Mucosa of descending colon (tissue), 3 donors: ENCODE data around the gene RTN4. TPM values are rescaled to one million over a fixed set of nuclear protein-coding genes. Genes with fewer than 3 reads are reported as not detected.

ENCODE experiments used
- ATAC-seq: fragments of 200-7000 bp; cut with Tn5 transposase; one replicate; pipeline ENCODE4 v1.9.1; 2020; ENCODE audit warnings: mild to moderate bottlenecking, moderate library complexity
- DNase-seq, 3 donors: peaks; one replicate each; pipeline ENCODE4 v3.0.0-alpha.2; 2020
- H3K36me3 ChIP-seq: fragments of 200-600 bp; one replicate; pipeline ENCODE4 v1.8.0; 2021; ENCODE audit warnings: low read depth, mild to moderate bottlenecking
- H3K4me1 ChIP-seq: fragments of 200-600 bp; one replicate; pipeline ENCODE4 v1.8.0; 2021; ENCODE audit warnings: low read depth, mild to moderate bottlenecking
- H3K4me3 ChIP-seq: fragments of 200-600 bp; one replicate; pipeline ENCODE4 v1.8.0; 2021; ENCODE audit warnings: mild to moderate bottlenecking
- H3K9me3 ChIP-seq: fragments of 200-600 bp; one replicate; pipeline ENCODE4 v1.8.0; 2021; ENCODE audit warnings: mild to moderate bottlenecking
- intact Hi-C, 2 donors: fragments of 100-400 bp; cut with DNase I in 1 of 2; cut with micrococcal nuclease in 1 of 2; formaldehyde crosslinking; loops; one replicate each; pipeline versions ENCODE4 v1.11.0 to v1.11.1; 2022; cut with DNase I, micrococcal nuclease
- total RNA-seq, 3 donors: library from RNA; stranded (reverse); fragmentation: NEBNext Ultra II Directional in 2 of 3; extraction: Animal tissue kit (Norgen Biotek cat#: 25700) in 2 of 3; gene quantifications; one replicate each; pipeline versions ENCODE4 v1.2.1 to v1.2.4, GENCODE V29; 2021 to 2023
- TF ChIP-seq, protein P1 (sequence below): fragments of 200-600 bp; IDR thresholded peaks from one replicate; pipeline ENCODE4 v1.8.0; 2022; ENCODE audit warnings: antibody characterized with exemption, mild to moderate bottlenecking
- donor health status: DM: no; HTN: no; CAD: no; lungs with moderate emphysema.
- donor health status: DM: no; HTN: no; CAD: no.
- donor health status: DM: no; HTN: yes; CAD: no.

RTN4 gene
- total RNA-seq, 3 donors from 2014 or later = 219 to 278 (median 224) TPM

DNA sequence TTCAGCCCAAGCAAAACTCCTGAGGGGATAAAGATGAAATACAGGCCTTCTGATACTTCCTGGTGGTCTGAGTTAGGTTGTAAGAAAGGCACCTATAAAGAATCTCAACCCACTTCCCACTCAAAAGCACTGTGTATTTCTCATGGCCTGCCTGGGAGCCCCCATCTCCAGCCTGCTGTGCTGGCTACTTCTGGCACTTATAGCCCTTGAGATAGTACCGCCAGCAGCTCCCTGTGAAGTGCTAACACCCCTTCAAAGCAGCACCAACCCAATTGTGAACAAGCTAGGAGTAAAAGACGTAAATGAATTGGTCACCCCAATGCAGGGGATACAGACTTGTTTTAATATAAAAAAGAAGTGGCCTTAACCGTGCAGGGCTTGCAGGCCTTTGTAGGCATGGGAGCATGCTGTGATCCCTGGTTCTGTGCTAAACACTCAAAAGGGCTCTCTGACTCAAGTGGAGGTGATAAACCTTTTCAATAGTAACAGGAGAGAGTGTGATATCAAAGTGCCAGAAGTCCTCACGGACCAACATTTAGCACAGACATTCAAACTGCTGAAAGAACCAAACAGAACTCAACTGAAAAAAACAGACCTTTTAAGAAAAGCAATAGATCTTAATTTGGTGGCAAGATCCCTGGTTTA lies 80.8 kb downstream of the RTN4 start:
- H3K4me1 ChIP-seq = no peaks in the 10 kb centered on the region
- intact Hi-C loops = no loop called here
- no peak for ATAC-seq
- H3K36me3 ChIP-seq = no peaks in the 10 kb centered on the region
- no peak overlapping the region for H3K4me3 ChIP-seq
- TF ChIP-seq, protein P1, sequence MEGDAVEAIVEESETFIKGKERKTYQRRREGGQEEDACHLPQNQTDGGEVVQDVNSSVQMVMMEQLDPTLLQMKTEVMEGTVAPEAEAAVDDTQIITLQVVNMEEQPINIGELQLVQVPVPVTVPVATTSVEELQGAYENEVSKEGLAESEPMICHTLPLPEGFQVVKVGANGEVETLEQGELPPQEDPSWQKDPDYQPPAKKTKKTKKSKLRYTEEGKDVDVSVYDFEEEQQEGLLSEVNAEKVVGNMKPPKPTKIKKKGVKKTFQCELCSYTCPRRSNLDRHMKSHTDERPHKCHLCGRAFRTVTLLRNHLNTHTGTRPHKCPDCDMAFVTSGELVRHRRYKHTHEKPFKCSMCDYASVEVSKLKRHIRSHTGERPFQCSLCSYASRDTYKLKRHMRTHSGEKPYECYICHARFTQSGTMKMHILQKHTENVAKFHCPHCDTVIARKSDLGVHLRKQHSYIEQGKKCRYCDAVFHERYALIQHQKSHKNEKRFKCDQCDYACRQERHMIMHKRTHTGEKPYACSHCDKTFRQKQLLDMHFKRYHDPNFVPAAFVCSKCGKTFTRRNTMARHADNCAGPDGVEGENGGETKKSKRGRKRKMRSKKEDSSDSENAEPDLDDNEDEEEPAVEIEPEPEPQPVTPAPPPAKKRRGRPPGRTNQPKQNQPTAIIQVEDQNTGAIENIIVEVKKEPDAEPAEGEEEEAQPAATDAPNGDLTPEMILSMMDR = no peak
- no peak for DNase-seq
- no peaks in the 10 kb centered on the region for H3K9me3 ChIP-seq

DNA sequence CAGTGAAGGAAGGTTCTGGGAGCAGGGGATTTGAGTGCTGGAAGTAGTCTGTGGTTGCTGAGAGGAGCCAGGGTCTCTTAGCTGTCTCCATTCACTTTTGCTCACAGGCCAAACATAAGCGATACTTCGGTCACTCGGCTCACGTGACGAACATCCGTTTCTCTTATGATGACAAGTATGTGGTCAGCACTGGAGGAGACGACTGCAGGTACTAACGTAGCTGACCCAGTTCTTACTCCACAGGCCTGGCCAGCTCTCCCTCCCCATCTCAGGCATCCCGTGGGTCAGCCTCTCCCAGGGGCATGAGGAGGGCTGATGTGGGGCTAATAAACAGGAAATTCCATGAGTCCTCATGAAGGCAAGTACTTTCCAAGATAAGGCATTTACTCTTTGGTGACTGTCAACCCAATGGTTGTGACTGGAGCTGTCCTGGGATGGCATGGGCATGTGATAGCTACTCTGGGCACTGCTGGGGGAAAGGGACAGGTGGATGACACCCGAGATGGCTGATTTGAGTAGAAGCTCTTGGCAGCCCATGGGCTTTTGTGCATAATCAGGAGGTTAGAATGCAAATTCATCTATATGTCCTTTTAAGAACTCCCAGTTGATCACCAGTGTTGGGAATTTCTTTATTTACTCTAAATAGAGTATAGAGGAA lies 81.6 kb downstream of the RTN4 start:
- H3K4me3 ChIP-seq = no peak overlapping the region
- ATAC-seq (no peak), DNase-seq (no peak)
- no peaks in the 10 kb centered on the region for H3K9me3 ChIP-seq
- intact Hi-C loops = no loop called here
- H3K4me1 ChIP-seq = no peaks in the 10 kb centered on the region
- TF ChIP-seq, protein P1 = no peak
- no peaks in the 10 kb centered on the region for H3K36me3 ChIP-seq

DNA sequence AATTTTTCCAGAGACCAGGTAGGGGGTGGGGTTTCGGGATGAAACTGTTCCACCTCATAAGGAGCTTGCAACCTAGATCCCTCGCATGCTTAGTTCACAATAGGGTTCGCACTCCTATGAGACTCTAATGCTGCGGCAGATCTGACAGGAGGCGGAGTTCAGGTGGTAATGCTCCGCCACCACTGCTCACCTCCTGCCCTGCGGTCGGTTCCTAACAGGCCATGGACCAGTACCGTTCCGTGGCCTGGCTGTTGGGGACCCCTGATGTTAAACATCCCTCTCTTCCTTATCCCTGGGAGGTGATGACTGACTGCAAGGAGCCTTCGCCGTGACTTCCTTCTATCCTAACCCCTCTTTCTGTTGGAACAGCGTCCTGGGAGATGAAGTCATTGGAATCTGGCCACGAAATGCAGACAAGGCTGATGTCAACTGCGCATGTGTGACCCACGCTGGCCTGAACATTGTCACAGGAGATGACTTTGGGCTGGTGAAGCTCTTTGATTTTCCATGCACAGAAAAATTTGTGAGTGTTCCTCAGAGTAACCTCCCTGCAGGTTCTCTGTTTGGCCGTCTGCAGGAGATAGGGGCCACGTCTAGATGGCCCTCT lies 82.4 kb downstream of the RTN4 start:
- Histone ChIP-seq H3K4me1 (no peaks in the 10 kb centered on the region), H3K4me3 (no peak overlapping the region), H3K36me3 (no peaks in the 10 kb centered on the region), H3K9me3 (no peaks in the 10 kb centered on the region)
- TF ChIP-seq, protein P1 = no peak
- ATAC-seq = no peak
- DNase-seq = no peak
- intact Hi-C loops = no loop called here

DNA sequence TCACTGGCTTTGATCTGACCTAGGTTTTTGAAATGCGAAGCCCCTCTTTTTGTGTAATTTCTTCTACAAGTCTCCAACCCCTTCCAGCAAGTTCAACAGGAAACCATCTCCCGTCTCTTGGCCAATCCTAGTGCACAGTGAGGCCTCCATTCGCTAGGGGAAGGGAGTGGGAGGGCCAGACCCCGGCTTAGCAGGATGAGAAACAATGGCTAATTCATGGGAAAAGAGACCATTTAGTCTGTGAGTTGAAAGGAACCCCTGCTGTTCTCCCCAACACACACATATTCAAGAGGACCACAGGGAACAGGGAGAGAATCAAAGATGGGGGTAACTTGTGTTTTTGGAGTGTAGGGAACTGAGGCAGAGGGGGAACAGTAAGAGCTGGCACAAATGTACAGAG lies 83.0 kb downstream of the RTN4 start:
- peaks cover 3% of the 10 kb centered on the region for H3K4me1 ChIP-seq
- H3K36me3 ChIP-seq = no peaks in the 10 kb centered on the region
- TF ChIP-seq, protein P1 = no peak
- H3K9me3 ChIP-seq = no peaks in the 10 kb centered on the region
- intact Hi-C loops = no loop called here
- DNase-seq (no peak), ATAC-seq (no peak)
- no peak overlapping the region for H3K4me3 ChIP-seq

DNA sequence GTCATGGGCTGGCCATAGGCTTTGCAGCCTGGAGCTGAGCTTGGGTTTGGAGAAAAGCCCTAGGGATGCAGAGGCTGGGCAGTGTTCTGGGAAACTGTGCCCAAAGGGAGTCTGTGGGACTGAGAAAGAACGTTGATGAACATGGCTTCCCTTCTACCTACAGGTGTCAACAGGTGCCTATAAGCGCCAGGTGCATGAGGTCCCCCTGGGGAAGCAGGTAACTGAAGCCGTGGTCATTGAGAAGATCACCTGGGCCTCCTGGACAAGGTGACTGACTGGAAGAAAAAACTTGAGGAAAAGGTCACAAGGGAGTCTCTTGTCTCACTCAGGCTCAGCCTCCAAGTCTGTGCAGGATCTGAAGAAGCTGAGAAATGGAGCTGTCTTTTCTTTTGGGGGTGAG lies 83.4 kb downstream of the RTN4 start:
- TF ChIP-seq, protein P1 = no peak
- H3K36me3 ChIP-seq = no peaks in the 10 kb centered on the region
- H3K9me3 ChIP-seq = no peaks in the 10 kb centered on the region
- intact Hi-C loops = no loop called here
- DNase-seq (no peak), ATAC-seq (no peak)
- peaks cover 4% of the 10 kb centered on the region for H3K4me1 ChIP-seq
- H3K4me3 ChIP-seq = no peak overlapping the region
